ENCODE results near the gene RNU1-4.
"Not testable (repeated sequence)": the region's sequence is repeated elsewhere in the genome, so short reads cannot be mapped to it uniquely, and the experiment has no call there.

RNU1-4 gene

GRCh38 chr1:16772275-16773204, 32.2 kb downstream of the RNU1-4 start:
- DNase-seq, result not testable (repeated sequence)

GRCh38 chr1:16773205-16773596, 32.9 kb downstream of the RNU1-4 start:
- DNase-seq, result not testable (repeated sequence)

GRCh38 chr1:16773723-16774122, 33.4 kb downstream of the RNU1-4 start:
- not testable (repeated sequence) for DNase-seq

DNA sequence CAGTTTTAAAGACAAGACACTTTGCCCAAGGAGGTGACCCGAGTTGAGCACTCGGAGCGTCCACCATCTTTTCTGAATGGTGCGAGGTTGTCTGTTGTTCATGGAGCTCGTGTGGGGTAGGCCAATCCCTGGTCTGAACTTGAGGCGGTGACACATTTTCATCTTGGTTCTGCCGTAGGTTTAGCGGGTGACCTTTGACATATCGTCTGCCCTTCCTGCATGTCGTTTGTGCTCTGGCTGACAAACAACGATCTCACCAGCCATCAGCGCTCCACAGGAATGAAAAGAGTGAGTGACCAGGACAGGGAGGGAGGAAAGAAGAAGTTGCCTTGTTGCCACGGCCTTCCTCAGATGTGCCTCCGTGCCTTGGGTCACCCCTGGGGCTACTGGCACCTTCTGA, 34.5 kb downstream of the RNU1-4 start:
- DNase-seq, result not testable (repeated sequence)

DNA sequence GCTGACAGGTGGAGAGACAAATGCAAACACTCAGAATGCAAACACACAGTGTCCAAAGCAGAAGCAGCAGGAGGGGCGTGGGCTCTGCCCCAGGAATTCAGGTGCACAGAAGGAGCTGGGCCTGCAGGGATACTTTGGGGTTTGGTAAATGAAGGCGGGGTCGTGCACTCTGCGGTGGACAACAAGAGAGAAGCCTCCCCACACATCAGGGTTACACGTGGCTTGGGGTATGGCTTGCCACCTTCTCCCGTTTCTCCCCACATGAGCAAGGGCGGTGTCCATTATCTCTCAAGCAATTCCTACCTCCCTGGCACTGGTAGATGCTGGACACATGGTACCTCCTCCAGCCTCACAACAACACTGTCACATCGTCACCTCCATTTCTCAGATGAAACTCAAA, 35.0 kb downstream of the RNU1-4 start:
- not testable (repeated sequence) for DNase-seq

- not testable (repeated sequence) for DNase-seq
These were observed 35.9 kb downstream of the RNU1-4 start for GRCh38 chr1:16776248-16776647.

DNA sequence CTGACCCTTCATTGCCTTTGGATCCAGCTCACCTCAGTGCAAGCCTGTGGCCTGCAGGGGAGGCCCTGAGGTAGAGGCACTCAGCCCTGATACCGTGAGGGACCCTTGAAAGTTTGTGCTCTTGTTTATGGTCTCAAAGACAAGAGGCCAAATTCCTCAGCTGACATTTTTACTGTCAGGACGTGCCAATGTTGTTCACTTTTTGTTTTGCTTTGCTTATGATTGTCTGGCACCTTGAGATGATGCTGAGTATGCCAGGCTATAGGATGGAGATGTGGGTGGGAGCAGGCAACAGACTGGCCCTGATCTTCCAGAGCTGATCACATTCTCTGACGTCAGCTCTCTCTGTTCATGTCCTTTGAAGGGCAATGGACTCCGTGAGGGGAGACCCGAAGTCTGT, 36.5 kb downstream of the RNU1-4 start:
- DNase-seq, result not testable (repeated sequence)

GRCh38 chr1:16777821-16778220, 37.5 kb downstream of the RNU1-4 start:
- not testable (repeated sequence) for DNase-seq

DNA sequence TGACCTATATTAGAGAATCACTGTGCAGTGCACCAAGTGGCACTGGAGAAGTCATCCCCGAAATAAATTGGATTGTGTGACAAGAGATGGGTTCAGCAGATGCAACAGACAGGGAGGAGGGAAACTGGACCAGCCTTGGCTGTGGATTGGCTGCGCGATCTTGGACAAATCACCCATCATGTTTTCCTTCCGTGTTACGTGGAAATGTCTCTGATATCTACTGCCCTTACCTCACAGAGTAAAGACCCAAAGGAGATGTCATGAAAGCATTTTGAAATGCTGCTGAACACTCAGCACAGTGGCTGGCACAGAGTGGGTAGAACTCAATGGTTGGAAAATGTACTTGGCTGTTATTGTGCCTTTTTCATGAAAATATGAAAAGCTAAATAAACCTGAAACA, 39.2 kb downstream of the RNU1-4 start:
- not testable (repeated sequence) for DNase-seq

- DNase-seq, result not testable (repeated sequence)
These were observed 40.7 kb downstream of the RNU1-4 start for GRCh38 chr1:16781033-16781432.

- DNase-seq, result not testable (repeated sequence)
These were observed 41.3 kb downstream of the RNU1-4 start for GRCh38 chr1:16781625-16782024.

- not testable (repeated sequence) for DNase-seq
These were observed 44.6 kb downstream of the RNU1-4 start for GRCh38 chr1:16784955-16785354.

- DNase-seq, result not testable (repeated sequence)
These were observed 46.0 kb downstream of the RNU1-4 start for GRCh38 chr1:16786362-16786761.

GRCh38 chr1:16787175-16787574, 46.9 kb downstream of the RNU1-4 start:
- not testable (repeated sequence) for DNase-seq

- DNase-seq, result not testable (repeated sequence)
These were observed 47.4 kb downstream of the RNU1-4 start for GRCh38 chr1:16787711-16788110.

Data from activated T-cell treated with anti-CD3 and anti-CD28 coated beads for 4 hours (primary cell).